HG03097 (cell line): ENCODE data around the gene TAF11L13.
"Not testable (repeated sequence)": the region's sequence is repeated elsewhere in the genome, so short reads cannot be mapped to it uniquely, and the experiment has no call there.

Experiments used
- ATAC-seq: cut with Tn5 transposase; IDR thresholded peaks from one replicate; pipeline ENCODE4 v1.9.1; 2021; ENCODE audit not compliant: unreplicated experiment, low FRiP score

TAF11L13 gene

GRCh38 chr5:17631788-17632187 lies at the start of gene TAF11L13:
TAF11L13 (plus strand) TSS chr5:17632088.
- not testable (repeated sequence) for ATAC-seq

DNA sequence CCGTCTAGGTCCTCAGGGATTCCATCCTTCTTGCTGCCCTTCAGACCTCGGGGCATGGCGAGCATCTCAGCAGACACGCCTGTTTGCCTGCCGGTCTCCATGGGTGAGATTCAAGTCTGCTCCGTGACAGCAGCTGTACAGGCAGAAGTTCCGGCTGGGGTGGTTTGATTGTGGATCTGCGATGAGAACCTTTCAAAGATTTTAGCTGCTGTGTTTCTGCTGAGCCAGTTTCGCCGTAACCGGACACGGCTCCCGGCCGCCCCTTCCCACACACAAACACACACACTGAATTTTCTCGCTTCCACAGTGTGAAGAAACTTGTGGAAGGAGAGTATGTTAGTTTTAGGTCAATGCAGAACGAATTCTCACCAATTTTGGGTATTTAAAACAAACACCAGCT lies 46.2 kb upstream of the TAF11L13 start, which contains the start of gene TAF11L7:
Gene TAF11L7, minus strand, starts transcription at position 101 of the 400 bp plus-strand sequence.
- ATAC-seq: not testable (repeated sequence)

- not testable (repeated sequence) for ATAC-seq
Measured at GRCh38 chr5:17590860-17591259, 41.0 kb upstream of the TAF11L13 start, which contains the start of gene TAF11L8. TAF11L8 (minus strand) TSS chr5:17590960.

DNA sequence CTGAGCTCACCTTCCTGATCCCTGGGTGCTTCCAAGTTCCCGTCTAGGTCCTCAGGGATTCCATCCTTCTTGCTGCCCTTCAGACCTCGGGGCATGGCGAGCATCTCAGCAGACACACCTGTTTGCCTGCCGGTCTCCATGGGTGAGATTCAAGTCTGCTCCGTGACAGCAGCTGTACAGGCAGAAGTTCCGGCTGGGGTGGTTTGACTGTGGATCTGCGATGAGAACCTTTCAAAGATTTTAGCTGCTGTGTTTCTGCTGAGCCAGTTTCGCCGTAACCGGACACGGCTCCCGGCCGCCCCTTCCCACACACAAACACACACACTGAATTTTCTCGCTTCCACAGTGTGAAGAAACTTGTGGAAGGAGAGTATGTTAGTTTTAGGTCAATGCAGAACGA lies 37.6 kb upstream of the TAF11L13 start, which contains the start of gene TAF11L9:
Gene TAF11L9, minus strand, starts transcription at position 140 of the 400 bp plus-strand sequence.
- ATAC-seq: not testable (repeated sequence)

DNA sequence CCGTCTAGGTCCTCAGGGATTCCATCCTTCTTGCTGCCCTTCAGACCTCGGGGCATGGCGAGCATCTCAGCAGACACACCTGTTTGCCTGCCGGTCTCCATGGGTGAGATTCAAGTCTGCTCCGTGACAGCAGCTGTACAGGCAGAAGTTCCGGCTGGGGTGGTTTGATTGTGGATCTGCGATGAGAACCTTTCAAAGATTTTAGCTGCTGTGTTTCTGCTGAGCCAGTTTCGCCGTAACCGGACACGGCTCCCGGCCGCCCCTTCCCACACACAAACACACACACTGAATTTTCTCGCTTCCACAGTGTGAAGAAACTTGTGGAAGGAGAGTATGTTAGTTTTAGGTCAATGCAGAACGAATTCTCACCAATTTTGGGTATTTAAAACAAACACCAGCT lies 34.2 kb upstream of the TAF11L13 start, which contains the start of gene TAF11L10:
Gene TAF11L10, minus strand, starts transcription at position 101 of the 400 bp plus-strand sequence.
- not testable (repeated sequence) for ATAC-seq

GRCh38 chr5:17603880-17604279 lies 28.0 kb upstream of the TAF11L13 start, which contains the start of gene TAF11L11:
TAF11L11 (plus strand) TSS chr5:17604183.
- not testable (repeated sequence) for ATAC-seq

DNA sequence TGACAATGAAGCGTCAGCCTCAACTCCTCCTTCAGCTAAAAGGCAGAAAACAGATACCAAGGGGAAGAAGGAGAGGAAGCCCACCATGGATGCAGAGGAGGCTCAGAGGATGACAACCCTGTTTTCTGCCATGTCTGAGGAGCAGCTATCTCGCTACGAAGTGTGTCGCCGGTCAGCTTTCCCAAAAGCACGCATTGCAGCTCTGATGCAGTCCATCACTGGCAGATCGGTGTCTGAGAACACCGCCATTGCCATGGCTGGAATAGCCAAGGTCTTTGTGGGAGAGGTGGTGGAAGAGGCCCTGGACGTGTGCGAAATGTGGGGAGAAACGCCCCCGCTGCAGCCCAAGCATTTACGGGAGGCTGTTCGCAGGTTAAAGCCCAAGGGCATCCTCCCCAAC lies 26.9 kb upstream of the TAF11L13 start:
- no peak for ATAC-seq

DNA sequence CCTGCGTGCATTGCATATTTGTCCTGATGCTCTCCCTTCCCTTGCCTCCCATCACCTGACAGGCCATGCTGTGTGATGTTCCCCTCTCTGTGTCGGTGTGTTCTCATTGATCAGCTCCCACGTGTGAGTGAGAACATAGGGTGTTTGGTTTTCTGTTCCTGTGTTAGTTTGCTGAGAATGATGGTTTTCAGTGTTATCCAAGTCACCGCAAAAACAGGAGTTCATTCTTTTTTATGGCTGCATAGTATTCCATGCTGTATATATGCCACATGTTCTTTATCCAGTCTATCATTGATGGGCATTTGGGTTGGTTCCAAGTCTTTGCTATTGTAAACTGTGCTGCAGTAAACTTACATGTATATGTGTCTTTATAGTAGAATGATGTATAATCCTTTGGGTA lies 24.4 kb upstream of the TAF11L13 start:
- not testable (repeated sequence) for ATAC-seq

DNA sequence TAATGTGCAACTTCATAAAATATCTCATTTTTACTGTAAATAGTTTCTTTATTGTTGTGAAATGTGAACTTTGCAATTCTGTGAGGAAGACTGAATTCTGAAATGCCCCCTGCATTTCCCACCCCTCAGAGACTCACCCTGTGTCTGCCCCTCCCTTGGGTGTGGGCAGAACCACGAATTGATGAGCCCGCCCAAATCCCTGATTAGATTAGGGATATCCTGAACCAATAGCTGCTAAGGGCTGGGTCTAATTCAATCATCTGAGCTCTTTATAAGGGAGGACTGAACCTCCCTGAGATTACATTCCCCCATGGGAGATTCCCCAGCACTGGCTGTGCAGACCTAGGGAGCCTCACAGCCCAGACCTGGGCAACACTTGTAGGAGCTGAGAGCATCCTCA lies 21.8 kb upstream of the TAF11L13 start, which contains the start of gene TAF11L12:
Gene TAF11L12, plus strand, starts transcription at position 301 of the 400 bp plus-strand sequence.
- ATAC-seq: not testable (repeated sequence)

DNA sequence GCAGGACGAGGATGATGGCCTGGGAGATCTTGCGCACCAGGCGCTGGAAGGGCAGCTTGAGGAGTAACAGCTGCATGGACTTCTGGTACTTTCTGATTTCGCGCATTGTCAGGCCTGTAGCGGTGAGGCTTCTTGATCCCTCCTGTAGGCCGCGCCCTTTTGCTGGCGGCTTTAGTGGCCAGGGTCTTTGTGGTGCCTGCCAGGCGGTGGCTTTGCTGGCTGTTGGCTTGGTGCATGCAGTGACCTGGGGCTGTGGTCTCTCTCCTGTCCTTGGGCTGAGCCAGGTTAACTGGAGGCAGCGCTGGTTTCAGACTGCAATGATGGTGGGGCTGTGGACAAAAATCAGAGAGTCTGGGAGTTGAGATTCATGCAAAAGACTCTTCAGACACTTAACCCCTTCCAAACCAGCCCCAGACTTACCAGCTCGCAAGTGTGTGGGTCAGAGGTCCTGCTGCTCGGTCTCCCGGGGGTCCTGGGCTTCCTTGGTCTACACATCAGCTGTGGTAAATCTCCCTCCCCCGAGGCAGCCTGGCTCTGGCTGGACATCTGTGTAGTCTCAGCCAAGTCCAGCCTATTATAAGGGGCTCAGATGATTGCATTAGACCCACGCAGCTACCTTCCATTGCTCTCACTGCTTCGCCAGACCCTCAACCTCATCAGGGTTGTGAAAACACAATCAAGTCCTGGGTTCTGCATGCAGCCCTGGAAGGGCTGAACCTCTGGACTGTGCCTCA lies 16.8 kb upstream of the TAF11L13 start:
- ATAC-seq: no peak

DNA sequence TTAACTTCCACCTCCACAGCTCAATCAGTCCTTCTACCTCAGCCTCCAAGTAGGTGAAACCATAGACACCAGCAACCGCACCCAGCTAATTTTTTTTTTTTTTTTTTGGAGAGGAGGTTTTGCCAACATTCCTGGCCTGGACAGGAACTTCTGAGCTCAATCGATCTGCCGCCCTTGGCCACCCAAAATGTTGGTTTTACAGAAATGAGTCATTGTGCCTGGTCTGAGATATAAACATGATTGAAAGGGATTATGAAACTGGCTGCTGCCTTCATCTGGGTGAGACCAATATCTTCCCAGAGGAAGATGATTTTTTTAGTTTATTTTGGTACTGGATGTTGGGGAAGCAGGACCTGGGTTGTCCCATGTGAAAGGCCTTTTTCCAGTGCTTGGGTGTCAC lies 12.5 kb upstream of the TAF11L13 start:
- ATAC-seq: no peak

DNA sequence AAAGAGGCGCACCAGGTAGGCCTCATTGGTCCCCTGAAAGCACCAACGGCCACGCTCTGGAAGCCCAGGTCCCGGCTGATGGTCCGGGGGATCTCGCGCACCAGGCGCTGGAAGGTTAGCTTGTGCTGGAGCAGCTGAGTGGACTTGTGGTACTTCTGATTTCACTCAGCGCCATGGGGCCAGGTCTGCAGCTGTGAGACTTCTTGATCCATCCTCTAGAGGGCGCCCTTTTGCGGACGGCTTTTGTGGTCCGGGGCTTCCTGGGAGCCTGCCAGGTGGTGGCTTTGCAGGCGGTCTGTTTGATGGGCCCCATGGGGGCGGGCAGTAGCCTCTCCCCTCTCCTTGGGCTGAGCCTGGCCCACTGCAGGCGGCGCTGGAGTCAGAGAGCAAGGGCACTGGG lies 11.3 kb upstream of the TAF11L13 start:
- no peak for ATAC-seq

- no peak for ATAC-seq
Measured at GRCh38 chr5:17625686-17626085, 6.2 kb upstream of the TAF11L13 start.

- ATAC-seq: no peak
Measured at GRCh38 chr5:17634160-17634559, 2.3 kb downstream of the TAF11L13 start, which contains the start of gene TAF11L14. TAF11L14 (plus strand) TSS chr5:17634460.

DNA sequence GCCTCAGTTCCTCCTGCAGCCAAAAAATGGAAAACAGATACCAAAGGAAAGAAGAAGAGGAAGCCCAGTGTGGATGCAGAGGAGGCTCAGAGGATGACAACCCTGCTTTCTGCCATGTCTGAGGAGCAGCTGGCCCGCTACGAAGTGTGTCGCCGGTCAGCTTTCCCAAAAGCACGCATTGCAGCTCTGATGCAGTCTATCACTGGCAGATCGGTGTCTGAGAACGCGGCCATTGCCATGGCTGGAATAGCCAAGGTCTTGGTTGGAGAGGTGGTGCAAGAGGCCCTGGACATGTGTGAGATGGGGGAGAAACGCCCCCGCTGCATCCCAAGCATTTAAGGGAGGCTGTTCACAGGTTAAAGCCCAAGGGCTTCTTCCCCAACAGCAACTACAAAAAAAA lies 17.3 kb downstream of the TAF11L13 start:
- not testable (repeated sequence) for ATAC-seq

GRCh38 chr5:17655201-17655759 lies 23.4 kb downstream of the TAF11L13 start:
- ATAC-seq: not testable (repeated sequence)

- no peak for ATAC-seq
Measured at GRCh38 chr5:17655921-17656320, 24.0 kb downstream of the TAF11L13 start.

DNA sequence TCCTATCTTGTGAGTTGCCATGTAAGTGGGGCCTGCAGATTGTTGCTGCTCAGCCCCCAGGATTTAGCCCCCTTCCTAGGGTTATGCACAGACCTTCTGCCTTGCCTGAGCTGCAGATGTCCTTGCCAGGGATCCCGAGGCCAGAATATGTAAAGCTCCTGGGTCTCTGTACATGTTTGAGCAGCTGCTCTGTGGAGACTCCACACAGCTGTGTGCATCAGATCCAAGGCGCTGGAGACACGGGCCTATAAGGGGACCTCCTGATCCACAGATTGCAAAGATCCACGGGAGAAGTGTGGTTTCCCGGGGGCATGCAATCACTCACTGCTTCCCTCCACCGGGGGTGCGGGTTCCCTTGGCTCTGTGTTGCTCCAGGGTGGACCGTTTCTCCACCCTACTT lies 31.3 kb downstream of the TAF11L13 start:
- no peak for ATAC-seq

GRCh38 chr5:17665836-17666235 lies 33.9 kb downstream of the TAF11L13 start:
- no peak for ATAC-seq

- ATAC-seq: no peak
Measured at GRCh38 chr5:17666726-17667235, 34.9 kb downstream of the TAF11L13 start.

GRCh38 chr5:17670353-17670752 lies 38.5 kb downstream of the TAF11L13 start:
- ATAC-seq: no peak
